Measurements from ENCODE around the gene AGL.
"Not testable (repeated sequence)": the region's sequence is repeated elsewhere in the genome, so short reads cannot be mapped to it uniquely, and the experiment has no call there.

The AGL gene

GRCh38 chr1:99956755-99957154, 106.6 kb downstream of the AGL start (continued):
- TF ChIP-seq ZNF629 (tag by site-specific recombination; IDR thresholded peaks at IDR 0.05) (no peak), ZNF223 (tag by site-specific recombination; IDR thresholded peaks at IDR 0.05) (no peak), ZBTB26 (tag by site-specific recombination; optimal IDR thresholded peaks at IDR 0.05) (no peak), ZNF157 (tag by site-specific recombination; IDR thresholded peaks at IDR 0.05) (no peak), ZNF248 (tag by site-specific recombination; IDR thresholded peaks at IDR 0.05) (no peak), PRDM4 (tag by site-specific recombination; IDR thresholded peaks at IDR 0.05) (no peak)
- TF ChIP-seq, protein P1, sequence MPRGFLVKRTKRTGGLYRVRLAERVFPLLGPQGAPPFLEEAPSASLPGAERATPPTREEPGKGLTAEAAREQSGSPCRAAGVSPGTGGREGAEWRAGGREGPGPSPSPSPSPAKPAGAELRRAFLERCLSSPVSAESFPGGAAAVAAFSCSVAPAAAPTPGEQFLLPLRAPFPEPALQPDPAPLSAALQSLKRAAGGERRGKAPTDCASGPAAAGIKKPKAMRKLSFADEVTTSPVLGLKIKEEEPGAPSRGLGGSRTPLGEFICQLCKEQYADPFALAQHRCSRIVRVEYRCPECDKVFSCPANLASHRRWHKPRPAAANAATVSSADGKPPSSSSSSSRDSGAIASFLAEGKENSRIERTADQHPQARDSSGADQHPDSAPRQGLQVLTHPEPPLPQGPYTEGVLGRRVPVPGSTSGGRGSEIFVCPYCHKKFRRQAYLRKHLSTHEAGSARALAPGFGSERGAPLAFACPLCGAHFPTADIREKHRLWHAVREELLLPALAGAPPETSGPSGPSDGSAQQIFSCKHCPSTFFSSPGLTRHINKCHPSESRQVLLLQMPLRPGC (tag by site-specific recombination; IDR thresholded peaks at IDR 0.05), result no peak

GRCh38 chr1:99957818-99958217, 107.7 kb downstream of the AGL start:
- TF ChIP-seq ZSCAN18 (tag by site-specific recombination; IDR thresholded peaks at IDR 0.05) (no peak), AEBP2 (tag by site-specific recombination; IDR thresholded peaks at IDR 0.05; ENCODE audit: borderline replicate concordance) (no peak), ZBTB21 (tag by site-specific recombination; IDR thresholded peaks at IDR 0.05) (no peak), ZNF510 (tag by site-specific recombination; IDR thresholded peaks at IDR 0.05; ENCODE audit: insufficient replicate concordance) (no peak)
- POLR2A ChIA-PET, result interaction anchor here (1.1 kb wide), 1 partner anchor 12 kb away, joined by 5 read pairs; the partner anchor contains the start of gene SLC35A3
- Histone ChIP-seq H3K9me3 (ENCODE audit: control insufficient read depth, insufficient read depth, low read depth, low read length) (no peaks in the 10 kb centered on the region), H3K36me3 (ENCODE audit: control insufficient read depth in 2 of 2, insufficient read depth in 1 of 2, low read length in 2 of 2) (no peaks in the 10 kb centered on the region), H3K27ac (ENCODE audit: extremely low read depth, low read depth, low read length) (no peak overlapping the region), H3K4me3 (ENCODE audit: low read depth, low read length) (no peak overlapping the region), H3K4me1 (ENCODE audit: control insufficient read depth, insufficient read depth, low read length) (no peaks in the 10 kb centered on the region)
- CTCF ChIA-PET, result no interaction called here

GRCh38 chr1:99959189-99959705, 109.1 kb downstream of the AGL start:
- H3K4me1 ChIP-seq (ENCODE audit: control insufficient read depth, insufficient read depth, low read length); H3K36me3 ChIP-seq (ENCODE audit: control insufficient read depth in 2 of 2, insufficient read depth in 1 of 2, low read length in 2 of 2); H3K9me3 ChIP-seq (ENCODE audit: control insufficient read depth, insufficient read depth, low read depth, low read length); H3K27ac ChIP-seq (ENCODE audit: extremely low read depth, low read depth, low read length); H3K4me3 ChIP-seq (ENCODE audit: low read depth, low read length); CTCF ChIA-PET; POLR2A ChIA-PET: not testable (repeated sequence)
